ENCODE measurements around the gene STK38L. TPM values are rescaled to one million over a fixed set of nuclear protein-coding genes. Genes with fewer than 3 reads are reported as not detected.

Gene STK38L
- polyA plus RNA-seq, 2 of the 4 experiments (the other 2 are of a cell fraction) = 17.3 to 32.2 TPM

- no peak overlapping the region for H3K4me3 ChIP-seq
- H3K27ac ChIP-seq = no peak overlapping the region
- POLR2A ChIA-PET = no interaction called here
- CTCF ChIA-PET = interaction anchor here (0.5 to 1.7 kb wide), 3 partner anchors 45 to 258 kb away, joined by 3 to 7 read pairs (median 3); partner anchors contain the start of gene STK38L
- TF ChIP-seq EHMT2 (IDR thresholded peaks at IDR 0.05; ENCODE audit: low read depth) (no peak), HEYL (CRISPR knock-in tag; IDR thresholded peaks at IDR 0.05) (no peak), HDAC2 (IDR thresholded peaks at IDR 0.05) (no peak), KDM5A (IDR thresholded peaks at IDR 0.05) (no peak), E2F6 (IDR thresholded peaks at IDR 0.05; ENCODE audit: borderline replicate concordance, low read depth) (no peak), CHD2 (IDR thresholded peaks at IDR 0.05; ENCODE audit: low read length, partially characterized antibody) (no peak), MAX (IDR thresholded peaks at IDR 0.05) (no peak), HES2 (IDR thresholded peaks at IDR 0.05) (no peak), ZC3H11A (IDR thresholded peaks at IDR 0.05) (no peak), PBX3 (IDR thresholded peaks at IDR 0.05) (no peak)
- no peaks in the 10 kb centered on the region for H3K9me3 ChIP-seq
- DNase-seq (ENCODE audit: low read depth in 1 of 2, low spot score in 1 of 2) (no peak), ATAC-seq (no peak), FAIRE-seq (no peak)
- WGBS (ENCODE audit: missing lambda C conversion rate) = 46% methylated on average over 2 of the region's 2 CpGs
- no peak overlapping the region for H3K4me2 ChIP-seq
- H3K4me1 ChIP-seq = no peaks in the 10 kb centered on the region
Observed at GRCh38 chr12:27199638-27200300, 44.3 kb upstream of the STK38L start.

GRCh38 chr12:27201169-27201568 lies 42.9 kb upstream of the STK38L start:
- no peak for DNase-seq (ENCODE audit: low read depth in 1 of 2, low spot score in 1 of 2)
- no peaks in the 10 kb centered on the region for H3K9me3 ChIP-seq
- POLR2A ChIA-PET = no interaction called here

GRCh38 chr12:27206801-27207502 lies 37.1 kb upstream of the STK38L start:
- CTCF ChIA-PET = interaction anchor here (0.5 kb wide), 1 partner anchor 390 kb away, joined by 3 read pairs; no protein-coding TSS in a partner anchor
- no peak for ATAC-seq
- Histone ChIP-seq H3K27ac (no peak overlapping the region), H3K4me3 (no peak overlapping the region), H3K4me1 (no peaks in the 10 kb centered on the region), H3K9me3 (peaks cover 2% of the 10 kb centered on the region; the same call in 1 of the 3 replicates), H3K4me2 (no peak overlapping the region)
- TF ChIP-seq RCOR1 (IDR thresholded peaks at IDR 0.05; ENCODE audit: low read depth, low read length) = no peak
- no peak for TF ChIP-seq POLR2AphosphoS2 (conservative IDR thresholded peaks at IDR 0.05; ENCODE audit: low read length)
- TF ChIP-seq KDM5A (IDR thresholded peaks at IDR 0.05) = no peak
- no peak for TF ChIP-seq CHD4 (IDR thresholded peaks at IDR 0.05; ENCODE audit: borderline replicate concordance)
- TF ChIP-seq RAD21 (conservative IDR thresholded peaks at IDR 0.05 in 1 of 2, IDR thresholded peaks at IDR 0.05 in 1 of 2) = no peak
- no peak for TF ChIP-seq MAZ (IDR thresholded peaks at IDR 0.05; ENCODE audit: borderline replicate concordance, low read depth, low read length)
- no peak for TF ChIP-seq E2F6 (IDR thresholded peaks at IDR 0.05; ENCODE audit: borderline replicate concordance, low read depth)
- 78% methylated on average over 1 of the region's 1 CpG for WGBS (ENCODE audit: missing lambda C conversion rate)
- no peak for FAIRE-seq
- POLR2A ChIA-PET = no interaction called here
- no peak for DNase-seq (ENCODE audit: low read depth in 1 of 2, low spot score in 1 of 2)

More at GRCh38 chr12:27201169-27201568, 42.9 kb upstream of the STK38L start:
- CTCF ChIA-PET = interaction anchor here (1.0 to 1.7 kb wide), 2 partner anchors 16 to 43 kb away, joined by 4 to 7 read pairs; partner anchors contain the start of gene STK38L
- H3K4me3 ChIP-seq = no peak overlapping the region
- 23% methylated on average over 1 of the region's 1 CpG for WGBS (ENCODE audit: missing lambda C conversion rate)
- no peak for ATAC-seq
- no peak overlapping the region for H3K4me2 ChIP-seq
- H3K27ac ChIP-seq = no peak overlapping the region
- no peak for TF ChIP-seq HDAC2 (IDR thresholded peaks at IDR 0.05)
- no peak for TF ChIP-seq NPAS2 (CRISPR knock-in tag; IDR thresholded peaks at IDR 0.05; ENCODE audit: borderline replicate concordance)
- no peak for TF ChIP-seq CBX8 (IDR thresholded peaks at IDR 0.05)
- no peak for TF ChIP-seq HOXA7 (CRISPR knock-in tag; IDR thresholded peaks at IDR 0.05)
- no peak for TF ChIP-seq SREBF2 (IDR thresholded peaks at IDR 0.05)
- no peak for TF ChIP-seq HOXB13 (CRISPR knock-in tag; IDR thresholded peaks at IDR 0.05; ENCODE audit: low read depth)
- no peak for TF ChIP-seq ZNF302 (CRISPR knock-in tag; IDR thresholded peaks at IDR 0.05)
- no peak for TF ChIP-seq ZSCAN20 (CRISPR knock-in tag; IDR thresholded peaks at IDR 0.05)
- no peak for TF ChIP-seq ATOH8 (CRISPR knock-in tag; IDR thresholded peaks at IDR 0.05; ENCODE audit: low read depth)
- no peaks in the 10 kb centered on the region for H3K4me1 ChIP-seq
- no peak for FAIRE-seq

Data from A549 (cell line).